GM21825 (cell line): Measurements from ENCODE around the gene FAHD2B.
"Not testable (repeated sequence)": the region's sequence is repeated elsewhere in the genome, so short reads cannot be mapped to it uniquely, and the experiment has no call there.

Experiments used
- ATAC-seq: cut with Tn5 transposase; IDR thresholded peaks from one replicate; pipeline ENCODE4 v1.9.1; 2021; ENCODE audit warnings: mild to moderate bottlenecking, moderate library complexity; ENCODE audit not compliant: unreplicated experiment

Gene FAHD2B

GRCh38 chr2:97068074-97068473, 26.6 kb downstream of the FAHD2B start:
- no peak for ATAC-seq

- ATAC-seq, result no peak
Observed at GRCh38 chr2:97067279-97068004, 27.2 kb downstream of the FAHD2B start.

- not testable (repeated sequence) for ATAC-seq
Observed at GRCh38 chr2:97066030-97066429, 28.7 kb downstream of the FAHD2B start.

GRCh38 chr2:97062020-97062419, 32.7 kb downstream of the FAHD2B start:
- ATAC-seq, result not testable (repeated sequence)

- not testable (repeated sequence) for ATAC-seq
Observed at GRCh38 chr2:97059782-97060181, 34.9 kb downstream of the FAHD2B start.

GRCh38 chr2:97056150-97056549, 38.5 kb downstream of the FAHD2B start:
- ATAC-seq, result not testable (repeated sequence)

GRCh38 chr2:97050032-97050431, 44.6 kb downstream of the FAHD2B start:
- not testable (repeated sequence) for ATAC-seq

GRCh38 chr2:97048448-97048847, 46.2 kb downstream of the FAHD2B start:
- ATAC-seq, result not testable (repeated sequence)

GRCh38 chr2:97046676-97047075, 48.0 kb downstream of the FAHD2B start:
- ATAC-seq, result not testable (repeated sequence)

- ATAC-seq, result not testable (repeated sequence)
Observed at GRCh38 chr2:97045895-97046499, 48.7 kb downstream of the FAHD2B start.
